Measurements from ENCODE around the gene NCK1.

DNA sequence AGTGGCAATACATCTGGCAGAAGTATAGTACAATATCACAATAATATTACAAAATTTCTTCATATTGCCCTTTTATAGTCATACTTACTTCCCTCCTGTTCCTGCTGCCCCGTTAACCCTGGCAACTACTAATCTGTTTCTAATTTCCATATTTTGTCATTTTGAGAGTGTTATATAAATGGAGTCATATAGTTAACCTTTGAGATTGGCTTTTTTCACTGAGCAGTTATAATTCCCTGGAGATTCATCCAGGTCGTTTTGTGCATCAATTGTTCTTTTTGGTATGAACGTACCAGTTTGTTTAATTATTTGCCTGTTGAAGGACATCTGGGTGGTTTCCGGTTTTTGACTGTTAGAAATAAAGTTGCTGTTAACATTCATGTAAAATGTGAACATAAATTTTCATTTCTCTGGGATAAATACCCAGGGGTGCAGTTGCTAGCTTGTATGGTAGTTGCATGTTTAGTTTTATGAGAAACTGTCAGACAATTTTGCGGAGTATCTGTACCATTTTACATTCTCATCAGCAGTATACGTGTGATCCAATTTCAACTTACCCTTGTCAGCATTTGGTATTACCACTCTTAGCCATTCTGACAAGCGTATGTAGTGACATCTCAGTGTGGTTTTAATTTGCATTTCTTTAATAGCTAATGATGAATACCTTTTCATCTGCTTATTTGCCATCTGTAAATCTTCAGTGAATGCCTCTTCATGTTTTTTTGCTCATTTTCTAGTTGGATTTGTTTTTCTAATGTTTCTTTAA lies 63.6 kb downstream of the NCK1 start:
- TF ChIP-seq EZH2phosphoT487 (IDR thresholded peaks at IDR 0.05; ENCODE audit: borderline replicate concordance, low read depth, low read length): no peak
- TF ChIP-seq, protein P1, sequence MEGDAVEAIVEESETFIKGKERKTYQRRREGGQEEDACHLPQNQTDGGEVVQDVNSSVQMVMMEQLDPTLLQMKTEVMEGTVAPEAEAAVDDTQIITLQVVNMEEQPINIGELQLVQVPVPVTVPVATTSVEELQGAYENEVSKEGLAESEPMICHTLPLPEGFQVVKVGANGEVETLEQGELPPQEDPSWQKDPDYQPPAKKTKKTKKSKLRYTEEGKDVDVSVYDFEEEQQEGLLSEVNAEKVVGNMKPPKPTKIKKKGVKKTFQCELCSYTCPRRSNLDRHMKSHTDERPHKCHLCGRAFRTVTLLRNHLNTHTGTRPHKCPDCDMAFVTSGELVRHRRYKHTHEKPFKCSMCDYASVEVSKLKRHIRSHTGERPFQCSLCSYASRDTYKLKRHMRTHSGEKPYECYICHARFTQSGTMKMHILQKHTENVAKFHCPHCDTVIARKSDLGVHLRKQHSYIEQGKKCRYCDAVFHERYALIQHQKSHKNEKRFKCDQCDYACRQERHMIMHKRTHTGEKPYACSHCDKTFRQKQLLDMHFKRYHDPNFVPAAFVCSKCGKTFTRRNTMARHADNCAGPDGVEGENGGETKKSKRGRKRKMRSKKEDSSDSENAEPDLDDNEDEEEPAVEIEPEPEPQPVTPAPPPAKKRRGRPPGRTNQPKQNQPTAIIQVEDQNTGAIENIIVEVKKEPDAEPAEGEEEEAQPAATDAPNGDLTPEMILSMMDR (conservative IDR thresholded peaks at IDR 0.05; ENCODE audit: low read length): no peak

Measured in OCI-LY7 (cell line).